Fibroblast of peridontal ligament (primary cell): ENCODE data around the gene BPGM.

Source experiments
- DNase-seq: peaks from one replicate; pipeline ENCODE4 v3.0.0-alpha.2; 2010; ENCODE audit errors: extremely low read depth

The BPGM gene

DNA sequence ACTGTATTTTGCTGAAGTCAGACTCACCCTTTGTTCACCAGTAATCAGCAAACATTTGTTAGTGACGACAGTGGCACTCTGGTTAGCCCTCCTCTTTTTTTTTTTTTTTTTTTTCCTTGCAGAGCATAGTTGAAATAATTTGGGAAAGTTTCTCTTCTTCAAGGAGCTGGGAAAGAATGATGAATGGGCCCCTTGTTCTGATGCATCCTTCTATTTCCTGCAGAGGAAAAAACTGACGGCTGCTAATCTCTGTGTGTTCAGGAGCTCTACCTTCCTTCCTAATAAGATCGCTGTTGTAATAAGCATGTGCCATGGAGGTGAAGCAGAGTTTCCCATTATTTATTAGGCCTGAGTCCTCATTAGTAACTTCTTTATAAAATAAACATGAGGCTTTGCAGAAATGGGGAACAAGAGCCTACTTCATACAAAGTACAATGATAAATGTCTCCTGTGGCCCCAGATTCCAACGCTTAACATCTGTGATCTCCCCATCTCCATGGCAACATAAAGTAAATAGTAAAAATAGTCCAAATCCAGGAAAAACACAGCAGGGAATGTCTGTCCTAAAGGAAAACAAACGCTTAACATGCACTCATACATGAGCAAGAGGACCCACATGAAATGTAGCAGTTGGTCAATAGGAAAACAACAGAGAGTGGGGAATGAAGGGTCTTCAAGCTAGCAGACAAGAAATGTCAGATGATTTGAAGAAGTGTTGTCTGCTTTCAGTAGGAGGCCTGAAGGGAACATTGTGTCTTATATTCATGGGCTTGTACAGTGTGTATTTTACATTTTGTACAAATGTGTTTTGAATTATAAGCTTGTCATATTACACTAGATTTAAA is 73.7 kb downstream of the BPGM start:
- peak; percentile 90 for DNase-seq

- DNase-seq = no peak
These were observed 74.5 kb downstream of the BPGM start for GRCh38 chr7:134721171-134721570.

DNA sequence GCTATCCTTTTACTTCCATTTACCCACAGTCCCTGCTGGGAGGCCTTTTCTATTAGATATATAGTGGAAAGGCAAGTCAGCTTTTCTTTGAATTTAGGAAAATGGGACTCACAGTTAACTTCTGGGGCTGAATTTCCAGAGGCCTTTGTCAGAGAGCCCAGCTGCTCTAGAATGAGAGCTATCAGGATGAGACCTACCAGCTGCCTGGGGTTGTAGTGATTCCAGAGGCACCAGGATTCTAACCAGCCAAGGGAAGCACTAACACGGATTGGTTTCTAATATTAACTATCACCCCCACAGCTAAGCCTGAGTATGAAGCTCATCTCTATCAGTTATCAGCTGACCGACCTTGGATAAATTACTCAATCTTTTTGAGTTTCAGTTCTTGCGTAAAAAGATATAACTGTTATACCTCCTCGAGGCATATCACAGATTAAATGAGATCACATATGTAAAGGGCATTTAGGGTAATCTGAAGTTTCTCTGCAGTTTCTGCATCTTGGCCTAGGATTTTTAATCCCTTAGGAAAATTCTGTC is 76.2 kb downstream of the BPGM start:
- no peak for DNase-seq

DNA sequence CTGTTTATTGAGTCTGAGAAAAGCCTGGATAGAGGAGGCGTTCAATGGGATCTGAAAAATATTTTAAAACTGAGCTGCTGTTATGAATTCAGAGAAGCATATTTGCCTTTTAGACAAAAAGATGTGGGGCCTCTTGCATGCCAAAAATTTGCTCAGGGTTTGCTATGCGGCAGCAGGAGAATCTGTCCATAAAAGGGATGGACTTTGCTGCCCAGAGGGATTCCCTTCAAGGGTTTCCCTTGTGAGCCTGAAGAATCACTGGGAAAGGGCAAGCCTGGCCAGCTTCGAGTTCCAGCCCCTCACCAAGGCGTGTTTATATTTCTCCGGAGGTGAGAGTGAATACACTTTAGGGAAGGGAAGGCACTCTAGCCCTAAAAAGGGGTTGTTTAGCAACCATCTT is 77.2 kb downstream of the BPGM start:
- peak; percentile 83 for DNase-seq

- peak; percentile 69 for DNase-seq
These were observed 78.0 kb downstream of the BPGM start for GRCh38 chr7:134724606-134725005.

GRCh38 chr7:134726581-134726980 is 79.9 kb downstream of the BPGM start:
- peak; percentile 64 for DNase-seq

DNA sequence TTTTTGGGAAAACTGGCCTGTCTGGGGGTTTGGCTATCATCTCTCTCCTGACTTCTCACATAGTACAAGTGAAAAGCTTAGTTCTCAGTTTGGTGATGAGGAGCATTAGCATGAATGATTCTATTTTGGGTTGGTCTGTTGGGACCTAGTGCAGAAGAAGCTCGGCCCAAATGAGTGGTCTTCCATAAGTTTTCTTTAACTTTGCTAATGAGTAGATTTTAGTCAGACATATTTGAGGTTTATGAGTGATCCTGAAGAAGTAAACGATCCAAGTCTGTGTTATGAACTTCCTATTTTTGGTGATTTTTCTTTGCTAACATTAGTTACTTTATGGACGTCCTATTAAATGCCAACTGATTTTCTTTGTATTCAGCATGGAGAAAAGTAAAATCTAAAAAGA is 81.1 kb downstream of the BPGM start:
- peak; percentile 68 for DNase-seq
